PC-9 (cell line): ENCODE results near the gene CHMP2B. TPM values are rescaled to one million over a fixed set of nuclear protein-coding genes. Genes with fewer than 3 reads are reported as not detected.

Source experiments
- BruUV-seq: library from RNA; stranded (reverse); fragments of 400-500 nt; replicated peaks from 2 replicates; lab custom pipeline; 2021; lab: Mats Ljungman, UMichigan
- CTCF ChIA-PET: fragments of 300-600 bp; sonication (Branson Sonifier 250); formaldehyde crosslinking; loops from one replicate; lab custom pipeline; 2022; ENCODE audit warnings: antibody characterized with exemption; lab: Charles Lee
- POLR2A ChIA-PET: fragments of 300-600 bp; sonication (Branson Sonifier 250); formaldehyde crosslinking; loops from one replicate; lab custom pipeline; 2022; ENCODE audit warnings: antibody characterized with exemption; ENCODE audit not compliant: unreplicated experiment; lab: Charles Lee
- DNase-seq, 2 experiments: peaks; one replicate each; pipeline versions ENCODE4 v3.0.0 to v3.0.0-alpha.2; 2015 to 2022; ENCODE audit warnings: mixed read lengths in 1 of 2
- H2AFZ ChIP-seq: fragments of 200-600 bp; sonication (generic); 2 replicates; pipeline ENCODE4 v1.8.1; 2017; ENCODE audit warnings: antibody characterized with exemption
- H3F3A ChIP-seq: fragments of 200-600 bp; sonication (generic); 2 replicates; pipeline ENCODE4 v1.8.1; 2017; ENCODE audit warnings: antibody characterized with exemption, mild to moderate bottlenecking, low read depth; ENCODE audit not compliant: insufficient read depth
- H3K27ac ChIP-seq: fragments of 200-600 bp; sonication (generic); 2 replicates; pipeline ENCODE4 v1.6.1; 2016; ENCODE audit warnings: mixed run types
- H3K27me3 ChIP-seq: fragments of 200-600 bp; sonication (generic); 2 replicates; pipeline ENCODE4 v1.6.1; 2016; ENCODE audit warnings: low read depth, mixed run types; ENCODE audit not compliant: insufficient read depth
- H3K36me3 ChIP-seq: fragments of 200-600 bp; sonication (generic); 2 replicates; pipeline ENCODE4 v1.6.1; 2016; ENCODE audit warnings: low read depth, mixed run types
- H3K4me1 ChIP-seq: fragments of 200-600 bp; sonication (generic); replicated peaks from 2 replicates; pipeline ENCODE4 v1.6.1; 2016; ENCODE audit warnings: mixed run types; ENCODE audit not compliant: insufficient read depth
- H3K4me2 ChIP-seq: fragments of 200-600 bp; sonication (generic); 2 replicates; pipeline ENCODE4 v1.6.1; 2017; ENCODE audit warnings: mixed run types
- H3K4me3 ChIP-seq: fragments of 200-600 bp; sonication (generic); 2 replicates; pipeline ENCODE4 v1.6.1; 2016; ENCODE audit warnings: mixed run types
- H3K79me2 ChIP-seq: fragments of 200-600 bp; sonication (generic); 2 replicates; pipeline ENCODE4 v1.6.1; 2017; ENCODE audit warnings: low read depth, mixed run types
- H3K9me2 ChIP-seq: fragments of 200-600 bp; sonication (generic); 2 replicates; pipeline ENCODE4 v1.8.1; 2017; ENCODE audit warnings: mild to moderate bottlenecking; ENCODE audit not compliant: insufficient read depth
- H3K9me3 ChIP-seq: fragments of 200-600 bp; sonication (generic); 2 replicates; pipeline ENCODE4 v1.8.1; 2016; ENCODE audit warnings: low read depth; ENCODE audit not compliant: insufficient read depth
- H4K20me1 ChIP-seq: fragments of 200-600 bp; sonication (generic); 2 replicates; pipeline ENCODE4 v1.8.1; 2017; ENCODE audit not compliant: insufficient read depth
- EZH2 ChIP-seq: fragments of 200-600 bp; sonication (generic); IDR thresholded peaks from 2 replicates; pipeline ENCODE4 v1.8.0; 2017; ENCODE audit warnings: antibody characterized with exemption, low read depth
- intact Hi-C: fragments of 100-400 bp; cut with micrococcal nuclease; formaldehyde crosslinking; loops from one replicate; pipeline ENCODE4 v1.10.0; 2022; ENCODE audit not compliant: unreplicated experiment
- total RNA-seq: library from RNA; stranded (reverse); gene quantifications from 2 replicates; pipeline ENCODE4 v1.2.3, GENCODE V29; 2021
- TF ChIP-seq, protein P1 (sequence below): fragments of 200-600 bp; sonication (generic); conservative IDR thresholded peaks from 2 replicates; pipeline ENCODE4 v1.6.1; 2017; ENCODE audit warnings: mixed run types, antibody characterized with exemption, mild to moderate bottlenecking, moderate library complexity

CHMP2B gene
- total RNA-seq, 1 experiment from 2014 or later: 54.6 TPM

DNA sequence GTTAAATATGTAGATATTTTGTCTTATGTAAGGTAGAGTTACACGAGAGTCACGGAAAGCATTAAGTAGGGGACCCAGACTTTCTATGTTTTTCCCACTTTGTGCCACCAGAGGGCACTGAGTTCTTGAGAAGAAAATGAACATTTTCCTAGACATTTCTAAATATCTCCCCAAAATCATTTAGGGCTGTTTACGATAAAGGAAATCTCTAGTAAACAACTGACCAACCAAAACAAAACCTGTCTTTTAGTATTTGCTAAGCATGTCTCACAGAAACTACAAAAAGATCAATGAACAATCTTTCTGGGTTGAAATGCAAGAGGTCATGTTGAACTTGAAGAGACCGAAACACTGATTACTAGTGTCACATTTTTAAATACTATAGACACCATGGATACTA is 33.2 kb downstream of the CHMP2B start:
- no peaks in the 10 kb centered on the region for H3F3A ChIP-seq
- H3K36me3 ChIP-seq: peaks cover under 1% of the 10 kb centered on the region; the same call in 1 of the 2 replicates
- H3K27ac ChIP-seq: no peak overlapping the region
- CTCF ChIA-PET: interaction anchor here (0.7 kb wide), 1 partner anchor 81 kb away, joined by 3 read pairs; no protein-coding TSS in a partner anchor
- POLR2A ChIA-PET: no interaction called here
- H2AFZ ChIP-seq: no peak overlapping the region
- H4K20me1 ChIP-seq: no peaks in the 10 kb centered on the region
- TF ChIP-seq EZH2: no peak
- TF ChIP-seq, protein P1, sequence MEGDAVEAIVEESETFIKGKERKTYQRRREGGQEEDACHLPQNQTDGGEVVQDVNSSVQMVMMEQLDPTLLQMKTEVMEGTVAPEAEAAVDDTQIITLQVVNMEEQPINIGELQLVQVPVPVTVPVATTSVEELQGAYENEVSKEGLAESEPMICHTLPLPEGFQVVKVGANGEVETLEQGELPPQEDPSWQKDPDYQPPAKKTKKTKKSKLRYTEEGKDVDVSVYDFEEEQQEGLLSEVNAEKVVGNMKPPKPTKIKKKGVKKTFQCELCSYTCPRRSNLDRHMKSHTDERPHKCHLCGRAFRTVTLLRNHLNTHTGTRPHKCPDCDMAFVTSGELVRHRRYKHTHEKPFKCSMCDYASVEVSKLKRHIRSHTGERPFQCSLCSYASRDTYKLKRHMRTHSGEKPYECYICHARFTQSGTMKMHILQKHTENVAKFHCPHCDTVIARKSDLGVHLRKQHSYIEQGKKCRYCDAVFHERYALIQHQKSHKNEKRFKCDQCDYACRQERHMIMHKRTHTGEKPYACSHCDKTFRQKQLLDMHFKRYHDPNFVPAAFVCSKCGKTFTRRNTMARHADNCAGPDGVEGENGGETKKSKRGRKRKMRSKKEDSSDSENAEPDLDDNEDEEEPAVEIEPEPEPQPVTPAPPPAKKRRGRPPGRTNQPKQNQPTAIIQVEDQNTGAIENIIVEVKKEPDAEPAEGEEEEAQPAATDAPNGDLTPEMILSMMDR: peak; percentile 84
- DNase-seq: peak; percentile 20 to 50
- H3K9me2 ChIP-seq: no peaks in the 10 kb centered on the region
- H3K27me3 ChIP-seq: no peaks in the 10 kb centered on the region
- no peaks in the 10 kb centered on the region for H3K4me1 ChIP-seq
- H3K4me3 ChIP-seq: no peak overlapping the region
- BruUV-seq: no TSS peak
- H3K9me3 ChIP-seq: 0 out of 2 replicates have a peak, but pooled peaks cover 3% of the 10 kb centered on the region
- no peak overlapping the region for H3K4me2 ChIP-seq
- no peaks in the 10 kb centered on the region for H3K79me2 ChIP-seq
- intact Hi-C loops: loop anchor here (1.0 to 10.0 kb wide), 3 partner anchors 244 to 855 kb away; no protein-coding TSS in a partner anchor

DNA sequence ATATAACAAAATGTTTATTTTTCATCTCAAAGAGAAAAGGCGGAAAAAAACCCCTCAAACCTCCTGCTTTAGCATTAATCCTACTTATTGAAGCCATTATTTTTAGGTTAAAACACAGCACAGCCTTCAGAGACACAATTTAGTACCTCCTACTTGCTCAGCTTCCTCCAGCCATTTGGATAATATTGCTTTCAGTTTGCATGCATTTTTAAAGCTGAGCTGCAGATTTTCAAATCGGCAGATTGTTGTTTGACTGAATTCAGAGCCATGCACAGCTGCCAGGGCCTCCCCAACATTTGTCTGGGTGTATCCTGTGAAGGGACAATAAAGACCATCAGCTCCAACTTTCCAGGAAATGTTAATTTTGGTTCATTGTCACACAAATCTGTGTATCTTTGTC is 34.8 kb downstream of the CHMP2B start:
- ChIA-PET CTCF (interaction anchor here (0.6 kb wide), 1 partner anchor 743 kb away, joined by 3 read pairs; no protein-coding TSS in a partner anchor), POLR2A (no interaction called here)
- H3F3A ChIP-seq: no peaks in the 10 kb centered on the region
- intact Hi-C loops: loop anchor here (2.0 to 10.0 kb wide), 2 partner anchors 741 to 853 kb away; no protein-coding TSS in a partner anchor
- H3K79me2 ChIP-seq: no peaks in the 10 kb centered on the region
- H3K9me3 ChIP-seq: 0 out of 2 replicates have a peak, but pooled peaks cover 3% of the 10 kb centered on the region
- DNase-seq: no peak
- H2AFZ ChIP-seq: no peak overlapping the region
- no peaks in the 10 kb centered on the region for H3K27me3 ChIP-seq
- no peak overlapping the region for H3K4me2 ChIP-seq
- no peaks in the 10 kb centered on the region for H3K9me2 ChIP-seq
- TF ChIP-seq, protein P1: no peak
- TF ChIP-seq EZH2: no peak
- H3K4me1 ChIP-seq: no peaks in the 10 kb centered on the region
- no peaks in the 10 kb centered on the region for H3K36me3 ChIP-seq
- no peaks in the 10 kb centered on the region for H4K20me1 ChIP-seq
- no peak overlapping the region for H3K4me3 ChIP-seq
- H3K27ac ChIP-seq: no peak overlapping the region
- no TSS peak for BruUV-seq

DNA sequence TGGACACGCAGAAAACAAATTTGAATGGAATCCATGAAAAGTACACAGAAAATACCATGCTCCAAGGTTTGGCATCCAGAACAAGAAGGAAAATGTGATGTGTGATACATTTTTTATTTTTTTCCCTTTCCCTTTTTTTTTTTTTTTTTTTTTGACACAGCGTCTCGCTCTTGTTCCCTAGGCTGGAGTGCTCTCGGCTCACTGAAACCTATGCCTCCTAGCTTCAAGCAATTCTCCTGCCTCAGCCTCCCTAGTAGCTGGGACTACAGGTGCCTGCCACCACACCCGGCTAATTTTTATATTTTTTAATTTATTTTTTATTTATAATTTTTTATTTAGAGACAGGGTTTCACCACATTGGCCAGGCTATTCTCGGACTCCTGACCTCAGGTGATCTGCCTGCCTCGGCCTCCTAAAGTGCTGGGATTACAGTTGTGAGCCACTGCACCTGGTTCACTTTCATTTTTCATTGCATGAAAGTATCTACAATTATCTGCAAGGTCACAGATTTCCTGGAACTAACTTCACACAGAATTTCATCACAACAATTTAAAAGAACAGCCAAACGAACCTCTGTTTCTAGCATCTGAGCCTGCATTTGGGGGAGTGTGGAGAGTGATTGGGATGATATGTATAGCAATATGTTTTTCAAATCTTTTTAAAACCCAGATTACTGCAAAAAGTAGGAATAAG is 41.0 kb downstream of the CHMP2B start:
- Histone ChIP-seq H3K9me2 (no peaks in the 10 kb centered on the region), H3K4me3 (no peak overlapping the region), H4K20me1 (no peaks in the 10 kb centered on the region), H3K4me1 (no peaks in the 10 kb centered on the region), H3K36me3 (no peaks in the 10 kb centered on the region), H3K79me2 (no peaks in the 10 kb centered on the region), H3K4me2 (no peak overlapping the region), H3K9me3 (no peaks in the 10 kb centered on the region), H3F3A (no peaks in the 10 kb centered on the region), H3K27me3 (no peaks in the 10 kb centered on the region), H3K27ac (no peak overlapping the region), H2AFZ (no peak overlapping the region)
- TF ChIP-seq EZH2: no peak
- intact Hi-C loops: loop anchor here (10.0 kb wide), 1 partner anchor 847 kb away; no protein-coding TSS in a partner anchor
- no TSS peak for BruUV-seq
- DNase-seq: no peak
- CTCF ChIA-PET: interaction anchor here (0.6 kb wide), 1 partner anchor 36 kb away, joined by 3 read pairs; no protein-coding TSS in a partner anchor
- POLR2A ChIA-PET: no interaction called here
